ENCODE measurements around the gene USP6NL.
"Not testable (repeated sequence)": the region's sequence is repeated elsewhere in the genome, so short reads cannot be mapped to it uniquely, and the experiment has no call there.

Gene USP6NL

DNA sequence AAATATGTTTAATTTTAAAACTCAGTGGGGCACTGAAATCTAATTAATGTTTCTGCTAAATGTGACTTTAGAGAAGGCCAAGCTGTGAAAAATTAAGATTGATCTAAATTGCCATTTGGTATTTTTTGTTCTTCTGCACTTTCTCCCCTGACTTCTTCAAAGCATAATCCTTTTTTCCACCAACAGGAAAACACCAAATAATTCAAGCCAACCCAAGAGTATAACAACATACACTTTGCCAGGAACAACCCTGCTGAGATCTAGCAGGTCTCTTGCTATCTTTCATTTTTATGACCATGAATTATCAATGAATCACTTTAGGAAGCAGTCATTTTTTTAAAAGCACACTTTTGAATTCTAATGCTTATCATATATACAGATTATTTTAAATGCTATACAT lies 100.1 kb downstream of the USP6NL start:
- DNase-seq, result no peak

DNA sequence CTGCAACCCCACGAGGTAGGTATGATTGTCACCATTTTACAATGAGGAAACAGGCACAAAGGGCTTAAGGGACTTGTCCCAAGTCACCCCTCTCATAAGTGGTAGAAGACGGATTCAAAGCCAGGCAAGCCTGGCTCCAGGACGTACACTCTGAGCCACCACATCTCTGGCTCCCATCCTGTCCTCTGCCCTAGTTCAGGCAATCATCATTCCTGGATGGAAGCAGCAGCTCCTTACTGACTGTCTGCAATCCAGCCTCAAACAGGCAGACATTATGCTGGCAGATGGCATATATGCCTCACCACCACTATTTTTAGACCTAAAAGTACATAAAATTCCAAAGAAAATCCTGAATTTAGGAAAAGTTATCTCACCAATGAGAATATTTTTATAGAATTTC lies 100.7 kb downstream of the USP6NL start:
- DNase-seq, result no peak

DNA sequence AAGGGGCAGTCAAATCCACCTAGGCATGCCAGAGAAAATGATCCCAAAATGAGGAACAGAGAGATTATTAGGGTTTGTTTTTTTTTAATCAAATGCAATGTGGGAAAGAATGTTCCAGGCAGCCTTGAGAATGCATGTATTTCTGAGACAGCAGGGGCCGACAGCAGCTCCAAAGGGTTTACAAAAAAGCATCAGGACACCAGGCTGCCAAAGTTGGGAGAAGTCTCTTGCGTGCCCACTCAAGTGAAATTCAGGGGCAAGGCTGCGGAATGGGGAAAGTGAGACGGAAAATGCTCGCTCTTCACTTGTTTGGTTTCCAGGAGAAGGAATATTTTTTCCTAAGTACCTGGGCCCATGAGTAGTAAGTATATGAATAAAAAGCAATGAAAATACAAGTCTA lies 101.2 kb downstream of the USP6NL start:
- DNase-seq, result no peak

DNA sequence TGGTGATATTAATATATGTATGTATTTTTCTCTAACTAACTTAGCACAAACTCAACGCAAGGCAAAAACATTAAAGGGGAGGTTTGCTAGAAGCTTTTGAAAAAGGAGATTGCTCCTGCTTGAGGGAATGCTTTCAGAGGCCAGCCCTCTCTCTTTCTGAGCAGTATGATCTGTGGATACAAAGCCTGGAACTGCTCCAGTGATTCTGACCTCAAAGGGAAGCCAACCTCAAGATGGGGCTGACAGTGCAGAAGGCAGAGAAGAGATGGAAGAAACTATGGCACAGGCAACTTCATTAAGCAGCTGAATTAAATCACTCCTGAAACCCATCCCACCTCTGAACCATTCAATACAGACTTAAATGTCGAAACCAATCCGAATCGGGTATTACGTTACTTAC lies 102.4 kb downstream of the USP6NL start:
- peak; percentile 27 to 53 for DNase-seq

DNA sequence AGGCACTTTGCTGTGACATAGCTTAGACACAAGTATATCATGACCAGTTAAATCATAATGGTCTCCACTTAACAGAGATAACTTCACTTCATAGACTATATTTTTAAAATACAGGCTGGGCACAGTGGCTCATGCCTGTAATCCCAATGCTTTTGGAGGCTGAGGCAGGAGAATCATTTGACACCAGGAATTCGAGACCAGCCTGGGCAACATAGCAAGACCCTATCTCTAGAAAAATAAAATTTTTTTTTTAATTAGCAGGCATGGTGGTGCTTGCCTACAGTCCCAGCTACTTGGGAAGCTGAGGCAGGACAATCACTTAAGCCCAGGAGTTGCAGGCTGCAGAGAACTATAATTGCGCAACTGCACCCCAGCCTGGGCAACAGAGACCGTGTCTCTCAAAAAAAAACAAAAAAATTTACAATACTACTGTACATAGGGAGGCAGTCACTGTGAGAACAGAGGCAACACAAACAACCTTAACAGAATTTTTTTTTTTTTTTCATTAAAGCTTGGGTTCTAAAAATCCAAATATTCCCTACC lies 105.1 kb downstream of the USP6NL start:
- no peak for DNase-seq

DNA sequence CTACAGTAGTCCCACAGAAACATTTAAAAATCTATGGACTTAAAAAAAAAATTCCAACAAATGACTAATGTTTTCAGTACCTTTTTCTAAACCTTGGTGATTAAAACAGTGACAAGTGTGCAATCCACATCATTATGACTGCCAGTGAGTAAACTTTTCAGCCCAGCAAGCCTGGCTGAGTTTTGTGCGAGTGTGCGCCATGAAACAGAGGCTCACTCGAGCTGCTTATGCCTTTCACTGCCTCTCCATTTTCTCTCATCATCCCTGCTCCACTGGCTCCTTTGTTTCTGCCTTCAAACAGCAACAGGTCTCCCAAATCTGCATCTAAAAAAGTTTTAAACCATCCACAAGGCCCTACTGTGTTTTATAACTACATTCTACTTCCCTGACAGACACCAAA lies 105.8 kb downstream of the USP6NL start:
- DNase-seq, result no peak

DNA sequence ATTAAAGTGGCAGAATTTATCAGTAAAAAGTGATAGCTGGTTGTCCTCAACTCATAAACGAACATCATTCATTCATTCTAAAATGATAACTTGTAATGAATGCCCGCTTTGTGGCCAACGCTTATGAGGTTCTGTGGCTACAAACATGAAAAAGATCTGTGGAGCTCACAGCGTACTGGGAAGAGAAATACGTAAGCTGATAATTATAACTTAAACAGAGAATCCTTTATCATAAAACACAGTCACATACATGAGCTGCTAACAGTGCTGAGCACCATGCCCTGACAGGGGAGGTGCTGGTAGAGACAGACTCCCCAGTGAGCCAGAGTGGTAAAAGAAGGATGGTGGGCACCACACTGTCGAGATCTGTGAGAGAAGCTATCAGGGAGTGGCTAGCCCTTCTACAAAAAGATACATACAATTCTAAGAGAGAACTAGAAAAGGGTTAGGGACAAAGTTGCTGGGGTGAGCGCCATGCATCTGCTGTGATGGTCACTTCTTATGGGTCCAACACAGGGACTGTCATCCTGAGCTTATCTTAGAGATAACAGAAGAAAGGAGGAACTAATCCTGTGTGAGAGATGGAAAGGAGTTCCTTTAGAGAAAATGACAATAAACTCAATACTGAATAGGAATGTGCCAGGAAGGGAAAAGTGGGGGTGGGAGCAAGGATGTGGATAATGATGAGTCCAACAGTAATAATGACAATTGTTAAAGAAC lies 106.7 kb downstream of the USP6NL start:
- DNase-seq, result no peak

DNA sequence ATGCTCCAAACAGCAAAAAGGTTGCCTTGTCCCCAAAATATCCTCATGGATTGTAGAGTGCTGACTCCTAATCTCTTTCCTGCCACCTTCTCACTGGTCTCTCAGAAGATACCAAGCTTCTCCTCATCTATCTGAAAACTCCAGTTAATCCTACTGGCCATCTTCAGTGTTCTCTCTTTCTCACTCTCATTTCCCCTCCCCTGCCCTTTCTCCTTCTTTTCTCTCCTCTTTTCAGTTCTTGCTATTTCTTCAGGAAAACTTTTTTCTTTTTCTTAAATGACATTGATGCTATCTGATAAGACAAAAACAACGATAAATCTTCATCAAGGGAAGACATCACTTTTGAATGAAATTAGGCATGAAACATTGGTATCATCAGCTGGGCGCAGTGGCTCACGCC lies 109.8 kb downstream of the USP6NL start:
- no peak for DNase-seq

DNA sequence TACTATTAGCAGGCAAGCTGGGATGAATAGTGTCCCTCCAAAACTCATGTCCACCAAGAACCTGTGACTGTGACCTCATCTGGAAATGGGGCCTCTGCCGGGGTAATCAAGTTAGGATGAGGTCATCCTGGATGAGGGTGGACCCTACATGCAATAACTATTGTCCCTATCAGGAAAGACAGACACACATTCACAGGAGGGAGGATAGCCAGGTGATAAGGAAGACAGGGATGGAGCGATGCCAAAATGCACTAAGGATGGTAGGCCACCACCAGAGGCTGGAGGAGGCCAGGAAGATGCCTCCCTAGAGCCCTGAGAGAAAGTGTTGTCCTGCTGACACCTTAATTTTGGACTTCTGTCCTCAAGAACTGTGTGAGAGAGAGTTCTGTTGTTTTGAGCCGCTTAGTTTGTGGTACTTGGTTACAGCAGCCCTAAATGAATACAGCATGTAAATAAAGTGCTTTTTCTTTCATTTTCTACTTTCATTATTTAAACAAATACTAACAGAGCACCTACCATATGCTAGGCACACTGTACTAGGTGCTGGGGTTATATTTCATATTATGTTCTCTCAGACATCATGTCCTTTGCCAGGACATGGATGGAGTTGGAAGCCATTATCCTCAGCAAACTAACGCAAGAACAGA lies 111.9 kb downstream of the USP6NL start:
- no peak for DNase-seq

DNA sequence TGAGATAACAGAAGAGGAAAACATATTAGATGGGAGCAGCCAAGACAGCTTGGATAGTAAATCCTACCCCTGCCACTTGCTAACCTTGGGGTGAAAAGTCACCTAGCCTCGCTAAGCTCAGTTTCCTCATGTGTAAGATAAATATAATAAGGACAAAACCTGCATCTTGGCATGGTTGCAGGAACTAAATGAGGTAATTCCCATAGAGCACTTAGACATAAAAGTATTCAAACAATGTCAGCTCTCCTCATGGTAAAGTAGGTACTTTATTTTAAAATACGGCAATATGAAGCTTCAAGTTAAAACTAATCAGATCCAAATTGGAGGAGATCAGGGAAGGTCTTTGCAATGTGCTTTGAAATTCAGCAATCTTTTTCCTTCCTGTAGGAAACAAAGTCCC lies 113.1 kb downstream of the USP6NL start:
- DNase-seq, result no peak

DNA sequence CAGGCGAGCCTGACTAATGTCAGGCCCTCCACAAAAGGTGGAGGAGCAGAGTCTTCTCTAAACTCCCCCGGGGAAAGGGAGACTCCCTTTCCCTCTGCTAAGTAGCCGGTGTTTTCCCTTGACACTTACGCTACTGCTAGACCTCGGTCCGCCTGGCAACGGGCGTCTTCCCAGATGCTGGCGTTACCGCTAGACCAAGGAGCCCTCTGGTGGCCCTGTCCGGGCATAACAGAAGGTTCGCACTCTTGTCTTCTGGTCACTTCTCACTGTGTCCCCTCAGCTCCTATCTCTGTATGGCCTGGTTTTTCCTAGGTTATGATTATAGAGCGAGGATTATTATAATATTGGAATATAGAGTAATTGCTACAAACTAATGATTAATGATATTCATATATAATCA lies 116.5 kb downstream of the USP6NL start:
- DNase-seq, result not testable (repeated sequence)

DNA sequence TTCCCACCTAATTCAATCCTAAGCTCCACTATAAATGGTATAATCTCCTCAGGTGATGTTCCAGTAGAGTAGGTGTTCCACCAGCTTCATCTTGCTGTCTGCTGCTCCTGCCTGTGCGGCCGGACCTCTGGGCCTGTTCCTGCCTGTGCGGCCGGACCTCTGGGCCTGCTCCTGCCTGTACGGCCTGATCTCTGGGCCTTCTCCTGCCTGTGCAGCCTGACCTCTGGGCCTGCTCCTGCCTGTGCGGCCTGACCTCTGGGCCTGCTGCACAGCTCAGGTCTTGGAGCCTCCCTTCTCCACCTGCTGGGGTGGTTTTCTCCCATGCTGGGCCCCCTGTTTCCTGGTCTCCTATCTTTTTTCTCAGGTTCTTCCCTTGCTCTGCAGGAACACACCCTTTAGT lies 117.8 kb downstream of the USP6NL start:
- DNase-seq, result no peak

DNA sequence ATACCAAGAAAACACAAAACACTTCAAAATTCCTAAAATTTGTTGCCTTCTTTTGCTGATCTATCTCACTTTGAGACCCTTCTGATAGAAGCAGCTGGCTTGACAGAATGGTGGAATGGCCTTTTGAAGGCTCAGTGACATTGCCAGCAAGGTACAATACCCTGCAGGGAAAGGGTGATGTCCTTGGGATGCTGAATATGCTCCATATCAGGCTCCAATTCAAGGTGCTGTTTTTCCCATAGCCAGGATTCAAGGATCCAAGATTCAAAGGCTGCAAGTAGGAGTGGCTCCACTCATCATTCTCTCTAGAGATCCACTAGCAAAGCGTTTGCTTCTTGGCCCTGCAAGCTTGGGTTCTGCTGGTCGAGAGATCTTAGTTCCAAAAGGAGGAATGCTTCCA lies 120.4 kb downstream of the USP6NL start:
- no peak for DNase-seq

DNA sequence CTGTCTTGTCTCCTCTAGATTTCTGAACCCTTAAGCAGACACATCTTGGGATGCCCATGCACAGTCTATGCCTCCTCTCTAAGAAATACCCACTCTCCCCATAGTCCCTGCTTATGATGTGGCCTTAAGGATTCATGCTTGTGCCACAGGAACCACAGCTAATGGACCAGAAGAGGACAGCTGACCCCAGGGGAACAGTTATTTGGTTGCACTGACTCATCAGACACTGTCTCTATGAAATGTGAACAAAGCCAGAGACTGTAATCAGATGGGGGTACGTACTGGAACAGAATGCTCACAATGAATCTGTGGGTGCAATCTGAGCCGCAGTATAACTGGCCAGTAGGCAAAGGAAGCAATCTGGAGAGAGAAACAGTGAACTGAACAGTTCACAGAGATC lies 121.9 kb downstream of the USP6NL start:
- no peak for DNase-seq

DNA sequence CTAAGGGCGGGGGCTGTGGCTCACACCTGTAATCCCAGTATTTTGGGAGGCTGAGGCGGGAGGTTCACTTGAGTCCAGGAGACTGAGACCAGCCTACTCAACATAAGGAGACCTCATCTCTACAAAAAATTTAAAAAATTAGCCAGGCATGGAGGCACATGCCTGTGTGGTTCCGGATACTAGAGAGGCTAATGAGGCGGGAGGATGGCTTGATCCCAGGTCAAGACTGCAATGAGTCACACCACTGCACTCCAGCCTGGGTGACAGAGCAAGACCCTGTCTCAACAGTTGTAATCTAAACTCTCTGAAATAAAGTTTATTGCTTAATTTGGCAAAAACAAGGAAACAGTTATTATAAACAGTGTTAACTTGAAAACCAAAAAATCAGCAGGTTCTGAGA lies 123.3 kb downstream of the USP6NL start:
- no peak for DNase-seq

DNA sequence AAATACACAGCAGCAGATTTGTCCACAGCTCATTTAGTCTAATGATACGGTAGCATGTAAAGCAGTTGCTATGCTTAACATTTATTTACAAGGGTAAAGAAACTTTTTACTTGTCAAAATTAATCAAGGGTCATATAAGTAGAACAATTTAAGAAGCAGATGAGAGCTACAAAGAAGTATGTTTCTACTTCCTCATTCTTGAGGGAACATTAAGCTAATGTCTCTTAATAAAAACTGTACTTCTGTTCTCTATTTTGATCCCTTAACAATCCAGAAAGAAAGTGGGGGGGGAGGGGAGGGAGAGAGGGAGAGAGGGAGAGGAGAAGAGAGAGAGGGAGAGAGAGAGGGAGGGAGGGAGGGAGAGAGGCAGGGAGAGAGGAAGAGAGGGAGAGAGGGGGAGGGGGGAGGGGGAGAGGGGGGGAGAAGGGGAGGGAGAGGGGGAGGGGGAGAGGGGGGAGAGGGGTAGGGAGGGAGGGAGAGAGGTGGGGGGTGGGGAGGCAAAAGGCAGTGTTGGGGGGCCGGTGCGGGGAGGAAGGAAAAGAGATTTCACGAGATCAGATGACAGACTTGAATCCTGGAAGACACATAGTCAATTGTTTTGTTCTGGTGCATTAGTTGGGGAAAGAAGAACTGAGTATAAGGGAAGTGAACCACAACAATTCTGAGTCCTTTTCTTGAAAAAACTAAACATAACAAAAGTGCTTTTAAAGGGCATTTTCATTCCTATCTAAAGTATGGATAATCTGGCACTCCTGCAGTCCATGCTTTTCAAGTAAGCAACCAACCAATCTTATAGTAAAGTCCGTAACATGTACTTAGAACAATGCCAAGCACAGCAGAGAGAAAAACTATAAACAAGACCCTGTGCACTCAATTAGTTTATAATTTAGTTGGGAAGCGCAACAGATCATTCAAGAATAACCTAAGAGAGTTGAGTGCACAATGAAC lies 128.0 kb downstream of the USP6NL start:
- DNase-seq, result peak; percentile 70 to 82

DNA sequence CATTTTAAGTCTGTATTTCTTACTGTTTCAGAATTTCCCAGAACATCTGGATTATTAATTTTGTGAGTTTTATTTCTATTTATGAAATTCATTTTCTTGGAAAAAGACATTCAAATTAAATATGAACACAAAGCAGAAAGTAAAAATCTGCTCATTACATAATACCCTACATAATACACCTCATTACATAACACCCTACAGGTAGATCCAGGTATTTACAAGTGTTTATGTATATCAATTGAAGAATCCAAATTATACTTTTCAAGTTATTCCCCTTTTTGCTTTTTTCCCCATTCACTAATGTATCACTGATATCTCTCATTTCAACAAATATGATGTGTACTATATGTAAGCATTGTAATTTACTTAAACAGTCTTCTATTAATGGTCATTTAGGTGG lies 129.1 kb downstream of the USP6NL start:
- no peak for DNase-seq

DNA sequence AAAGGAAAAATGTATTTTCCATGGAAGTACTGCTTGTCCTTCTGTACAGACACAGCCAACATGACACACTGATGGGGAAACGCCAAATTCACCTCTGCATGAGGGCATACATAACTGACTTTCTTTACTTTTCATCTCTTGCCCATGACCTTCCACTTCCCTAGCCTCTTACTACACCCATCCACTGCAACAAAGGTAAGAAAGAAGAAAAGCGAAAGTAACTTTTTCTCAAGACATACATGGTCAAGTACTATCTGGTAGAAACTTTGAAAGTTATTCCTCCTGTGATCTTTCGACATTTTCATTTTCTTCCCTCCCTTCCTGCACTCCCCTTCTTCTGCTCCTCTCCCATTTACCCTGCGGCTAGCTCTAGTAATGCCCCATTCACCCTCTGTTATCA lies 130.8 kb downstream of the USP6NL start:
- DNase-seq, result no peak

DNA sequence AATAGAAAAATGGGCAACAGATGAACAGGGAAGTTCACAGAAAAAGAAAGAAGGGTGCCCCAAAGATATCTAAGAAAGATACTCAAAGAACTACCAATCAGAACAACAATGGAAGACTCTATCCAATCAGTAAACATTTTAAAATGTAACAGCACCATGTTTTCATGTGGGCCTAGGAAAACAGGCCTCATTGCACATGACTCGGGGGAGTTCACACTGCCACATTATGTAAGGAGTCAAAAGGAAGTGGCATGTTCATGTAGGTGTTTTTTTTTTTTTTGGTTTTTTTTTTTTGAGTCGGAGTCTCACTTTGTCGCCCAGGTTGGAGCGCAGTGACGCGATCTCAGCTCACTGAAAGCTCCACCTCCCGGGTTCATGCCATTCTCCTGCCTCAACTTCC lies 132.2 kb downstream of the USP6NL start:
- DNase-seq, result no peak

DNA sequence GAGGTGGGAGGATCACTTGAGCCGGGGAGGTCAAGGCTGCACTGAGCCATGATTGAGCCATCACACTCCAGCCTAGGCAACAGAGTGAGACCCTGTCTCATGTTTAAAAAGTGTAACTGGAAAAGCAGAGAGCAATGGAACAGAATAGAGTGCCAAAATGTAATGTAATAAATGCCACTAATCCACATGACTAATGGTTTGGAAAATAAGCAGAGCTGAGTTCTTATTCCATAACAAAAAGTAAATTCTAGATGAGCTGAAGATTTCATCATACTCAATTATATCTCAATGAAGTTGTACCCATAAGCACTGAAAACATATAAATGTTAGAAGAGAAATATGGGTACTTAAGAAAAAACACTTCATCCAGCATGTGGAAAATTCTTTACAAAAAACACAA lies 132.6 kb downstream of the USP6NL start:
- DNase-seq, result no peak

DNA sequence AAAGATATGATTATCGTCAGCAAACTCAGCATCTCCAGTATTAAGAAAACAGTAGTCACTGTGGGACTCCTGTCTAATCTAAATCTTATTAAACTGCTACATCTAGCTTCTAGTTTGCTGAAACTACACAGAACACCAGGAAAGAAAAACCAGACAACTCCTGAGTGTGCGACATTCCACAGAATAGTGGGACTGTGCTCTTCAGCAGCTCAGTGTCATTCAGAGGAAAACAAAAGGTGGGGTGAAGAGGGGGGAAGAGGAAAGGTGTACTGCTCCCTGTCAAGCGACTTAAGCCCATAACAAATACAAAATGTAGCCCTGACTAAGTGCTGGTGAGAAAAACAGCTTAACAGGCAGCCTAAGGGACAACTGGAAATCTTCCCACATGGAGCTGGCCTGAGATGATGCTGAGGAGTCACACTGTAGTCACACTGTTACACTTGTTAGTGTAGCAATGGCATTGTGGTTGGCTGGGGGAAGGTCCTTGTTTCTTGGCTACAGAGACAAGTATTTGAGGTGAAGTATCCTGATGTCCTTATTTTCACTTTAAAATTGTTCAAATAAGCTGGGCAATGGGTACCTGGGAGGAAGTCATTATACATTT lies 135.5 kb downstream of the USP6NL start:
- DNase-seq, result no peak

DNA sequence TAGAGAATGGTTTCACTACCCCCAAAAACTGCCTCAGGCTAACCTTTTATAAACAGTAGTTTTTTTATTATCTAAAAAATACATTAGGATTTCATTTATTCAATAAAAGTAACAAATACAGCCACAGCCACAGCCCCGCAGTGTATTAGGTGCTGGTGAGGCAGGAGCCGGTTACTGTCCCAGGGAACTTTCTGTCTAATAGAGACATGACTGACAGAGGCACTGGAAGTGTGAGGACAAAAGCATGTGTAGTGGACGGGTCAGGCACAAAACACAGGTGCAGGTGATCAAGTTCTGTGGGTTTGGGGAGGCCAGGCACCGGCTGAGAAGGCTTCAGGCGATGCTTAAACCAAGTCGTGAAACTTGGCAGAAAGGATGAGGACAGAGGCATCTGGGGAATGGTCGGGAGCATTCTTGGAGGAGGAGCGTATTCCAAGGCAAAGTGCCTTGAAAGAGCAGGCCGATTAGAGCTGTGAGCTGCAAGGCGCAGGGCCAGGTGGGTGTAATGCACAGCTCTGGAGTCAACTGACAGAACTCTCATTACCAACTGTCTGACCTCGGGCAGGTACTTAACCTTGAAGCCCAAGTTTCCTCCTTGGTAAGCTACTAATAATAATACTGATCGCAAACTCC lies 138.2 kb downstream of the USP6NL start:
- DNase-seq, result no peak

Measured in Kasumi-1 (cell line).